WTC11 (cell line): Measurements from ENCODE around the gene HIVEP2.

Source experiments
- CBFB ChIP-seq: sonication (generic); formaldehyde crosslinking; IDR thresholded peaks from 2 replicates; pipeline ENCODE4 v1.8.1; 2022; ENCODE audit warnings: mild to moderate bottlenecking, low read depth, missing genetic modification reagents
- CREB1 ChIP-seq: sonication (generic); formaldehyde crosslinking; IDR thresholded peaks from 2 replicates; pipeline ENCODE4 v1.8.0; 2023; ENCODE audit warnings: mild to moderate bottlenecking, missing genetic modification reagents
- CTCF ChIP-seq: fragments of 200-600 bp; IDR thresholded peaks from 2 replicates; pipeline ENCODE4 v1.8.0; 2022; ENCODE audit warnings: antibody characterized with exemption
- FOXK1 ChIP-seq: sonication (generic); formaldehyde crosslinking; IDR thresholded peaks from 2 replicates; pipeline ENCODE4 v1.8.0; 2022; ENCODE audit warnings: mild to moderate bottlenecking, moderate library complexity, missing genetic modification reagents
- MAX ChIP-seq: sonication (generic); formaldehyde crosslinking; IDR thresholded peaks from 2 replicates; pipeline ENCODE4 v1.8.0; 2022; ENCODE audit warnings: mild to moderate bottlenecking, missing genetic modification reagents
- MYBL2 ChIP-seq: sonication (generic); formaldehyde crosslinking; IDR thresholded peaks from 2 replicates; pipeline ENCODE4 v1.8.1; 2023; ENCODE audit warnings: mild to moderate bottlenecking, moderate library complexity, missing genetic modification reagents
- ZNF416 ChIP-seq: fragments of 250-450 bp; sonication (Bioruptor Pico); IDR thresholded peaks from 2 replicates; pipeline ENCODE4 v1.9.0; 2021; ENCODE audit warnings: mild to moderate bottlenecking, inconsistent platforms
- ZNF512 ChIP-seq: sonication (generic); formaldehyde crosslinking; IDR thresholded peaks from 2 replicates; pipeline ENCODE4 v1.8.1; 2022; ENCODE audit warnings: missing genetic modification reagents, borderline replicate concordance
- TF ChIP-seq, protein P1 (sequence below): sonication (generic); formaldehyde crosslinking; IDR thresholded peaks from 2 replicates; pipeline ENCODE4 v1.8.1; 2022; ENCODE audit warnings: mild to moderate bottlenecking, moderate library complexity, missing genetic modification reagents
- TF ChIP-seq, protein P2 (sequence below): sonication (generic); formaldehyde crosslinking; IDR thresholded peaks from 2 replicates; pipeline ENCODE4 v1.8.0; 2023; ENCODE audit warnings: missing genetic modification reagents, mild to moderate bottlenecking, borderline replicate concordance

- no peak for TF ChIP-seq FOXK1 (CRISPR knock-in tag)
- no peak for TF ChIP-seq CREB1 (CRISPR knock-in tag)
- no peak for TF ChIP-seq CBFB (CRISPR knock-in tag)
- no peak for TF ChIP-seq CTCF
- TF ChIP-seq, protein P1, sequence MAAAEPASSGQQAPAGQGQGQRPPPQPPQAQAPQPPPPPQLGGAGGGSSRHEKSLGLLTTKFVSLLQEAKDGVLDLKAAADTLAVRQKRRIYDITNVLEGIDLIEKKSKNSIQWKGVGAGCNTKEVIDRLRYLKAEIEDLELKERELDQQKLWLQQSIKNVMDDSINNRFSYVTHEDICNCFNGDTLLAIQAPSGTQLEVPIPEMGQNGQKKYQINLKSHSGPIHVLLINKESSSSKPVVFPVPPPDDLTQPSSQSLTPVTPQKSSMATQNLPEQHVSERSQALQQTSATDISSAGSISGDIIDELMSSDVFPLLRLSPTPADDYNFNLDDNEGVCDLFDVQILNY (CRISPR knock-in tag): no peak
- no peak for TF ChIP-seq ZNF416 (CRISPR knock-in tag)
- no peak for TF ChIP-seq ZNF512
- TF ChIP-seq, protein P2, sequence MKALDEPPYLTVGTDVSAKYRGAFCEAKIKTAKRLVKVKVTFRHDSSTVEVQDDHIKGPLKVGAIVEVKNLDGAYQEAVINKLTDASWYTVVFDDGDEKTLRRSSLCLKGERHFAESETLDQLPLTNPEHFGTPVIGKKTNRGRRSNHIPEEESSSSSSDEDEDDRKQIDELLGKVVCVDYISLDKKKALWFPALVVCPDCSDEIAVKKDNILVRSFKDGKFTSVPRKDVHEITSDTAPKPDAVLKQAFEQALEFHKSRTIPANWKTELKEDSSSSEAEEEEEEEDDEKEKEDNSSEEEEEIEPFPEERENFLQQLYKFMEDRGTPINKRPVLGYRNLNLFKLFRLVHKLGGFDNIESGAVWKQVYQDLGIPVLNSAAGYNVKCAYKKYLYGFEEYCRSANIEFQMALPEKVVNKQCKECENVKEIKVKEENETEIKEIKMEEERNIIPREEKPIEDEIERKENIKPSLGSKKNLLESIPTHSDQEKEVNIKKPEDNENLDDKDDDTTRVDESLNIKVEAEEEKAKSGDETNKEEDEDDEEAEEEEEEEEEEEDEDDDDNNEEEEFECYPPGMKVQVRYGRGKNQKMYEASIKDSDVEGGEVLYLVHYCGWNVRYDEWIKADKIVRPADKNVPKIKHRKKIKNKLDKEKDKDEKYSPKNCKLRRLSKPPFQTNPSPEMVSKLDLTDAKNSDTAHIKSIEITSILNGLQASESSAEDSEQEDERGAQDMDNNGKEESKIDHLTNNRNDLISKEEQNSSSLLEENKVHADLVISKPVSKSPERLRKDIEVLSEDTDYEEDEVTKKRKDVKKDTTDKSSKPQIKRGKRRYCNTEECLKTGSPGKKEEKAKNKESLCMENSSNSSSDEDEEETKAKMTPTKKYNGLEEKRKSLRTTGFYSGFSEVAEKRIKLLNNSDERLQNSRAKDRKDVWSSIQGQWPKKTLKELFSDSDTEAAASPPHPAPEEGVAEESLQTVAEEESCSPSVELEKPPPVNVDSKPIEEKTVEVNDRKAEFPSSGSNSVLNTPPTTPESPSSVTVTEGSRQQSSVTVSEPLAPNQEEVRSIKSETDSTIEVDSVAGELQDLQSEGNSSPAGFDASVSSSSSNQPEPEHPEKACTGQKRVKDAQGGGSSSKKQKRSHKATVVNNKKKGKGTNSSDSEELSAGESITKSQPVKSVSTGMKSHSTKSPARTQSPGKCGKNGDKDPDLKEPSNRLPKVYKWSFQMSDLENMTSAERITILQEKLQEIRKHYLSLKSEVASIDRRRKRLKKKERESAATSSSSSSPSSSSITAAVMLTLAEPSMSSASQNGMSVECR (CRISPR knock-in tag): no peak
- no peak for TF ChIP-seq MAX
- TF ChIP-seq MYBL2 (CRISPR knock-in tag): no peak
These were observed 70.3 kb downstream of the HIVEP2 start for GRCh38 chr6:142874676-142875075.
